ENCODE measurements around the gene ZNF30.

The ZNF30 gene

GRCh38 chr19:34925278-34925855 is 1.3 kb upstream of the ZNF30 start:
- Histone ChIP-seq H3K27me3 (ENCODE audit: insufficient read depth, low read length) (no peaks in the 10 kb centered on the region), H3K27ac (ENCODE audit: low read depth, low read length) (no peak overlapping the region), H3K4me3 (ENCODE audit: low read length) (no peak overlapping the region), H3K4me1 (ENCODE audit: insufficient read depth, low read length) (no peaks in the 10 kb centered on the region), H3K36me3 (ENCODE audit: insufficient read depth, low read length) (peaks cover 5% of the 10 kb centered on the region; the same call in 1 of the 2 replicates), H3K9me3 (ENCODE audit: insufficient read depth, low read depth, low read length) (peaks cover 2% of the 10 kb centered on the region; the same call in 1 of the 2 replicates), H3K9ac (ENCODE audit: low read depth, low read length) (no peak overlapping the region)
- WGBS: 92% methylated on average over 15 of the region's 15 CpGs

- no peaks in the 10 kb centered on the region for H3K4me1 ChIP-seq (ENCODE audit: insufficient read depth, low read length)
- no peaks in the 10 kb centered on the region for H3K27me3 ChIP-seq (ENCODE audit: insufficient read depth, low read length)
- H3K4me3 ChIP-seq (ENCODE audit: low read length): peak overlapping the region; percentile 71
- no peak overlapping the region for H3K27ac ChIP-seq (ENCODE audit: low read depth, low read length)
- no peaks in the 10 kb centered on the region for H3K9me3 ChIP-seq (ENCODE audit: insufficient read depth, low read depth, low read length)
- H3K36me3 ChIP-seq (ENCODE audit: insufficient read depth, low read length): peaks cover 10% of the 10 kb centered on the region; the same call in 1 of the 2 replicates
- WGBS: no CpG with 5 or more reads among the region's 3 CpGs
- H3K9ac ChIP-seq (ENCODE audit: low read depth, low read length): no peak overlapping the region
Observed at GRCh38 chr19:34926361-34926684, 380 bp upstream of the ZNF30 start.

- H3K9me3 ChIP-seq (ENCODE audit: insufficient read depth, low read depth, low read length): no peaks in the 10 kb centered on the region
Observed at GRCh38 chr19:34932494-34932893, 5.8 kb downstream of the ZNF30 start.

GRCh38 chr19:34936184-34936583 is 9.5 kb downstream of the ZNF30 start:
- no peak overlapping the region for H3K4me3 ChIP-seq (ENCODE audit: low read length)
- H3K4me1 ChIP-seq (ENCODE audit: insufficient read depth, low read length): no peaks in the 10 kb centered on the region
- no peak overlapping the region for H3K9ac ChIP-seq (ENCODE audit: low read depth, low read length)
- 96% methylated on average over 4 of the region's 4 CpGs for WGBS
- peaks cover 43% of the 10 kb centered on the region for H3K36me3 ChIP-seq (ENCODE audit: insufficient read depth, low read length)
- H3K27me3 ChIP-seq (ENCODE audit: insufficient read depth, low read length): no peaks in the 10 kb centered on the region
- H3K27ac ChIP-seq (ENCODE audit: low read depth, low read length): no peak overlapping the region
- H3K9me3 ChIP-seq (ENCODE audit: insufficient read depth, low read depth, low read length): no peaks in the 10 kb centered on the region

More at GRCh38 chr19:34932494-34932893, 5.8 kb downstream of the ZNF30 start:
- 94% methylated on average over 5 of the region's 6 CpGs for WGBS
- Histone ChIP-seq H3K27me3 (ENCODE audit: insufficient read depth, low read length) (no peaks in the 10 kb centered on the region), H3K4me3 (ENCODE audit: low read length) (no peak overlapping the region), H3K36me3 (ENCODE audit: insufficient read depth, low read length) (peaks cover 51% of the 10 kb centered on the region), H3K4me1 (ENCODE audit: insufficient read depth, low read length) (no peaks in the 10 kb centered on the region), H3K27ac (ENCODE audit: low read depth, low read length) (no peak overlapping the region), H3K9ac (ENCODE audit: low read depth, low read length) (no peak overlapping the region)

- no peak overlapping the region for H3K27ac ChIP-seq (ENCODE audit: low read depth, low read length)
- H3K27me3 ChIP-seq (ENCODE audit: insufficient read depth, low read length): no peaks in the 10 kb centered on the region
- H3K4me3 ChIP-seq (ENCODE audit: low read length): no peak overlapping the region
- H3K9me3 ChIP-seq (ENCODE audit: insufficient read depth, low read depth, low read length): peaks cover 9% of the 10 kb centered on the region
- no peaks in the 10 kb centered on the region for H3K4me1 ChIP-seq (ENCODE audit: insufficient read depth, low read length)
- H3K36me3 ChIP-seq (ENCODE audit: insufficient read depth, low read length): peaks cover 39% of the 10 kb centered on the region
- WGBS: 93% methylated on average over 10 of the region's 10 CpGs
- H3K9ac ChIP-seq (ENCODE audit: low read depth, low read length): no peak overlapping the region
Observed at GRCh38 chr19:34938886-34939285, 12.2 kb downstream of the ZNF30 start.

GRCh38 chr19:34943861-34944573 is 17.3 kb downstream of the ZNF30 start:
- Histone ChIP-seq H3K36me3 (ENCODE audit: insufficient read depth, low read length) (peaks cover 30% of the 10 kb centered on the region), H3K27me3 (ENCODE audit: insufficient read depth, low read length) (no peaks in the 10 kb centered on the region), H3K27ac (ENCODE audit: low read depth, low read length) (no peak overlapping the region), H3K9me3 (ENCODE audit: insufficient read depth, low read depth, low read length) (peaks cover 21% of the 10 kb centered on the region), H3K4me3 (ENCODE audit: low read length) (no peak overlapping the region), H3K4me1 (ENCODE audit: insufficient read depth, low read length) (no peaks in the 10 kb centered on the region), H3K9ac (ENCODE audit: low read depth, low read length) (no peak overlapping the region)
- WGBS: 96% methylated on average over 13 of the region's 13 CpGs

- H3K36me3 ChIP-seq (ENCODE audit: insufficient read depth, low read length): peaks cover 25% of the 10 kb centered on the region
- peaks cover 47% of the 10 kb centered on the region for H3K9me3 ChIP-seq (ENCODE audit: insufficient read depth, low read depth, low read length)
- H3K4me3 ChIP-seq (ENCODE audit: low read length): no peak overlapping the region
- no peak overlapping the region for H3K9ac ChIP-seq (ENCODE audit: low read depth, low read length)
- H3K4me1 ChIP-seq (ENCODE audit: insufficient read depth, low read length): no peaks in the 10 kb centered on the region
- no peak overlapping the region for H3K27ac ChIP-seq (ENCODE audit: low read depth, low read length)
- no peaks in the 10 kb centered on the region for H3K27me3 ChIP-seq (ENCODE audit: insufficient read depth, low read length)
Observed at GRCh38 chr19:34953092-34953491, 26.4 kb downstream of the ZNF30 start.

GRCh38 chr19:34957830-34958751 is 31.4 kb downstream of the ZNF30 start:
- Histone ChIP-seq H3K4me1 (ENCODE audit: insufficient read depth, low read length) (no peaks in the 10 kb centered on the region), H3K36me3 (ENCODE audit: insufficient read depth, low read length) (peaks cover 48% of the 10 kb centered on the region)
- WGBS: 94% methylated on average over 22 of the region's 22 CpGs

GRCh38 chr19:34959021-34959420 is 32.3 kb downstream of the ZNF30 start:
- 89% methylated on average over 7 of the region's 7 CpGs for WGBS
- H3K4me3 ChIP-seq (ENCODE audit: low read length): no peak overlapping the region
- H3K4me1 ChIP-seq (ENCODE audit: insufficient read depth, low read length): no peaks in the 10 kb centered on the region
- H3K9me3 ChIP-seq (ENCODE audit: insufficient read depth, low read depth, low read length): peaks cover 48% of the 10 kb centered on the region
- peaks cover 48% of the 10 kb centered on the region for H3K36me3 ChIP-seq (ENCODE audit: insufficient read depth, low read length)
- peaks cover 9% of the 10 kb centered on the region for H3K27me3 ChIP-seq (ENCODE audit: insufficient read depth, low read length)
- no peak overlapping the region for H3K27ac ChIP-seq (ENCODE audit: low read depth, low read length)
- H3K9ac ChIP-seq (ENCODE audit: low read depth, low read length): no peak overlapping the region

More at GRCh38 chr19:34957830-34958751, 31.4 kb downstream of the ZNF30 start:
- H3K9ac ChIP-seq (ENCODE audit: low read depth, low read length): no peak overlapping the region
- H3K27me3 ChIP-seq (ENCODE audit: insufficient read depth, low read length): peaks cover 4% of the 10 kb centered on the region
- peak overlapping the region; percentile 23; the same call in 1 of the 2 replicates for H3K4me3 ChIP-seq (ENCODE audit: low read length)
- peaks cover 58% of the 10 kb centered on the region for H3K9me3 ChIP-seq (ENCODE audit: insufficient read depth, low read depth, low read length)
- no peak overlapping the region for H3K27ac ChIP-seq (ENCODE audit: low read depth, low read length)

GRCh38 chr19:34960103-34960805 is 33.6 kb downstream of the ZNF30 start:
- H3K4me3 ChIP-seq (ENCODE audit: low read length): no peak overlapping the region
- WGBS: 97% methylated on average over 8 of the region's 8 CpGs

More at GRCh38 chr19:34960103-34960805, 33.6 kb downstream of the ZNF30 start:
- Histone ChIP-seq H3K9me3 (ENCODE audit: insufficient read depth, low read depth, low read length) (peaks cover 44% of the 10 kb centered on the region), H3K36me3 (ENCODE audit: insufficient read depth, low read length) (peaks cover 48% of the 10 kb centered on the region), H3K27me3 (ENCODE audit: insufficient read depth, low read length) (peaks cover 12% of the 10 kb centered on the region), H3K9ac (ENCODE audit: low read depth, low read length) (no peak overlapping the region), H3K27ac (ENCODE audit: low read depth, low read length) (no peak overlapping the region), H3K4me1 (ENCODE audit: insufficient read depth, low read length) (no peaks in the 10 kb centered on the region)
